ENCODE data around the gene SLC15A1.

- TF ChIP-seq CTCF (IDR thresholded peaks at IDR 0.05; ENCODE audit: poor library complexity) (no peak), EZH2 (IDR thresholded peaks at IDR 0.05; ENCODE audit: borderline replicate concordance) (no peak)
These were observed 30.2 kb upstream of the SLC15A1 start for GRCh38 chr13:98782654-98783053.

All from hepatocyte (in vitro differentiated cells).